ENCODE data around the gene ZNF566. TPM values are rescaled to one million over a fixed set of nuclear protein-coding genes. Genes with fewer than 3 reads are reported as not detected.

Gene ZNF566
- polyA plus RNA-seq, 1 of the 3 experiments (the other 2 are of a cell fraction): 1.7 TPM

- no peaks in the 10 kb centered on the region for H3K4me1 ChIP-seq (ENCODE audit: control insufficient read depth in 1 of 2, insufficient read depth in 2 of 2, low read depth in 1 of 2, low read length in 1 of 2)
- H4K20me1 ChIP-seq (ENCODE audit: insufficient read depth): no peaks in the 10 kb centered on the region
- peaks cover 14% of the 10 kb centered on the region; the same call in 1 of the 2 replicates for H3K9me3 ChIP-seq
- no peak overlapping the region for H3K27ac ChIP-seq (ENCODE audit: low read depth in 2 of 2, low read length in 1 of 2)
- CTCF ChIA-PET: no interaction called here
- H2AFZ ChIP-seq (ENCODE audit: low read depth): no peak overlapping the region
- no peaks in the 10 kb centered on the region for H3K9me2 ChIP-seq
- H3K27me3 ChIP-seq (ENCODE audit: insufficient read depth): no peaks in the 10 kb centered on the region
- 8% methylated on average over 1 of the region's 1 CpG for WGBS (ENCODE audit: low lambda C conversion rate)
- H3K4me2 ChIP-seq: no peak overlapping the region
- POLR2A ChIA-PET: no interaction called here
- no peaks in the 10 kb centered on the region for H3K36me3 ChIP-seq (replicated peaks in 1 of 2; ENCODE audit: control insufficient read depth in 1 of 2, insufficient read depth in 2 of 2, low read length in 1 of 2)
- no peak for TF ChIP-seq MEF2A (IDR thresholded peaks at IDR 0.05; ENCODE audit: borderline replicate concordance, low read depth)
- no peak for TF ChIP-seq MXI1 (IDR thresholded peaks at IDR 0.05; ENCODE audit: low read depth, low read length)
- no peak for TF ChIP-seq JUND (IDR thresholded peaks at IDR 0.05)
- TF ChIP-seq RFX5 (IDR thresholded peaks at IDR 0.05; ENCODE audit: low read length): no peak
- TF ChIP-seq POLR2AphosphoS5 (IDR thresholded peaks at IDR 0.05; ENCODE audit: low read depth, low read length): no peak
- no peak for TF ChIP-seq EZH2phosphoT487 (IDR thresholded peaks at IDR 0.05; ENCODE audit: borderline replicate concordance, low read depth)
- no peak for TF ChIP-seq ELF1 (IDR thresholded peaks at IDR 0.05)
- no peak for TF ChIP-seq MAX (IDR thresholded peaks at IDR 0.05; ENCODE audit: low read depth)
- no peak for TF ChIP-seq NFIC (IDR thresholded peaks at IDR 0.05; ENCODE audit: borderline replicate concordance)
- no peak for TF ChIP-seq FOXM1 (IDR thresholded peaks at IDR 0.05; ENCODE audit: low read depth)
- TF ChIP-seq CHD2 (IDR thresholded peaks at IDR 0.05; ENCODE audit: low read length, partially characterized antibody): no peak
- no peak for TF ChIP-seq TCF12 (IDR thresholded peaks at IDR 0.05)
- TF ChIP-seq IRF3 (IDR thresholded peaks at IDR 0.05; ENCODE audit: low read depth, low read length): no peak
- TF ChIP-seq RXRA (IDR thresholded peaks at IDR 0.05; ENCODE audit: borderline replicate concordance, low read depth): no peak
- no peak for TF ChIP-seq SMC3 (IDR thresholded peaks at IDR 0.05; ENCODE audit: low read depth, low read length)
- no peak for TF ChIP-seq GATA2 (CRISPR knock-in tag; IDR thresholded peaks at IDR 0.05)
- no peak for TF ChIP-seq PBX3 (IDR thresholded peaks at IDR 0.05)
- TF ChIP-seq ZBTB33 (IDR thresholded peaks at IDR 0.05; ENCODE audit: borderline replicate concordance, low read depth): no peak
- no peak for TF ChIP-seq USF1 (IDR thresholded peaks at IDR 0.05; ENCODE audit: borderline replicate concordance, low read depth)
- no peaks in the 10 kb centered on the region for H3K79me2 ChIP-seq (ENCODE audit: insufficient read depth)
- H3F3A ChIP-seq (replicated peaks; ENCODE audit: insufficient read depth): peaks cover 2% of the 10 kb centered on the region
- H3K9ac ChIP-seq: no peak overlapping the region
- DNase-seq: no peak
- H3K4me3 ChIP-seq (ENCODE audit: low read depth in 2 of 2, low read length in 1 of 2): no peak overlapping the region
Observed at GRCh38 chr19:36441339-36441738, 48.0 kb downstream of the ZNF566 start.
